Right cardiac atrium (tissue), 5 donors: ENCODE results near the gene SCAMP2. TPM values are rescaled to one million over a fixed set of nuclear protein-coding genes. Genes with fewer than 3 reads are reported as not detected.

Source experiments
- ATAC-seq, 2 donors: fragments of 200-7000 bp; cut with Tn5 transposase; one replicate each; pipeline versions ENCODE4 v1.8.0 to v1.9.1; 2020; ENCODE audit warnings: moderate library complexity in 2 of 2, mild to moderate bottlenecking in 1 of 2
- DNase-seq, 3 donors: peaks; one replicate each; pipeline ENCODE4 v3.0.0-alpha.2; 2020
- H3K27ac ChIP-seq: one replicate; pipeline ENCODE4 v1.5.1; 2013; ENCODE audit warnings: mild to moderate bottlenecking, low read length, control low read depth, moderate library complexity
- H3K27me3 ChIP-seq: one replicate; pipeline ENCODE4 v1.6.1; 2013; ENCODE audit not compliant: control insufficient read depth, insufficient read depth
- H3K4me1 ChIP-seq: one replicate; pipeline ENCODE4 v1.6.1; 2013; ENCODE audit warnings: low read length; ENCODE audit not compliant: control insufficient read depth, insufficient read depth
- H3K4me3 ChIP-seq: one replicate; pipeline ENCODE4 v1.5.1; 2013; ENCODE audit warnings: low read length, control low read depth
- H3K9me3 ChIP-seq: one replicate; pipeline ENCODE4 v1.6.1; 2013; ENCODE audit warnings: low read length; ENCODE audit not compliant: control insufficient read depth
- WGBS: extraction: QIAGEN DNeasy Blood & Tissue Kit; methylation state at CpG from one replicate; pipeline ENCODE4 v1.1.7; 2013; 5-methylcytosine and 5-hydroxymethylcytosine counted together
- intact Hi-C, 4 donors: fragments of 100-400 bp; cut with DNase I; formaldehyde crosslinking; loops; one replicate each; pipeline versions ENCODE4 v1.11.0 to v1.14.0; 2022 to 2023
- polyA plus RNA-seq: library from polyadenylated mRNA; stranded (reverse); fragments of 200-250 nt; gene quantifications from one replicate; pipeline ENCODE4 v1.2.3, GENCODE V29; 2013
- total RNA-seq, 4 donors: library from RNA; stranded (reverse); fragmentation: NEBNext Ultra II Directional; extraction: Animal tissue kit (Norgen Biotek cat#: 25700); gene quantifications; one replicate each; pipeline ENCODE4 v1.2.1, GENCODE V29; 2021
- donor health status: healthy with polysubstance abuse.
- donor health status: DM: no; HTN: yes; CAD: no.
- donor health status: DM: no; HTN: no; CAD: no.
- donor health status: DM: no; HTN: yes; CAD: no; lungs with severe emphysema.
- donor health status: DM: yes; HTN: yes; CAD: no.

Gene SCAMP2
- total and polyA plus RNA-seq, 5 donors: 36.1 to 67.1 (median 61.4) TPM

DNA sequence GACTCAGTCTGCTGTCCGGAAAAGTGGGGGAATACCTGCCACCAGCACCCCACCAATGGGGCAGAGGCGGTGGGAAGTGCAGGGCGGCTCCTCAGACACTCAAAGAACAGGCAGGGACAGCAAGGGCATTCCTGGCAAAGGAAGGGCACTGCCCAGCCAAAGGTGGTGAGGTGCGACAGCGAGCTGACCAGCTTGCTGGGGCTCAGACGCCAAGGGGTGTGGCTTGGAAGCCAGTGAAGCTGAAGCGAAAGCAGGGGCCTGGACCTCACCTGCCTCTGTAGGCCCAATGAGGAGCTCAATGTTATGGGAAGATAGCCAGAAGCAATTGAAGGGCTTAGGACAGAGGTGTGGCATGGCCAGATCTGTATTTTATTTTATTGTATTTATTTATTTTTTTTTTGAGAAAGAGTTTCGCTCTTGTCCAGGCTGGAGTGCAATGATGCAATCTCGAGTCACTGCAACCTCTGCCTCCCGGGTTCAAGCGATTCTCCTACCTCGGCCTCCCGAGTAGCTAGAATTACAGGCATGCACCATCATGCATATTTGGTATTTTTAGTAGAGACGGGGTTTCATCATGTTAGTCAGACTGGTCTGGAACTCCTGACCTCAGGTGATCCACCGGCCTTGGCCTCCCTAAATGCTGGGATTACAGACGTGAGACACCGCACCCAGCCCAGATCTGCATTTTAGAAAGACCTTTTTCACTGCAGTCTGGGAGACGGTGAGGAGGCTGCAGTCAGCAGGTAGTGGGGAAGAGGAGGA lies 64.9 kb downstream of the SCAMP2 start:
- DNase-seq: peak in 2 of 3 donors; percentile 75
- Histone ChIP-seq H3K4me1 (no peaks in the 10 kb centered on the region), H3K4me3 (no peak overlapping the region), H3K27ac (no peak overlapping the region), H3K9me3 (no peaks in the 10 kb centered on the region), H3K27me3 (no peaks in the 10 kb centered on the region)
- peak; percentile 22 to 48 for ATAC-seq
- intact Hi-C loops: no loop called here
- WGBS: 72% methylated on average over 18 of the region's 18 CpGs

DNA sequence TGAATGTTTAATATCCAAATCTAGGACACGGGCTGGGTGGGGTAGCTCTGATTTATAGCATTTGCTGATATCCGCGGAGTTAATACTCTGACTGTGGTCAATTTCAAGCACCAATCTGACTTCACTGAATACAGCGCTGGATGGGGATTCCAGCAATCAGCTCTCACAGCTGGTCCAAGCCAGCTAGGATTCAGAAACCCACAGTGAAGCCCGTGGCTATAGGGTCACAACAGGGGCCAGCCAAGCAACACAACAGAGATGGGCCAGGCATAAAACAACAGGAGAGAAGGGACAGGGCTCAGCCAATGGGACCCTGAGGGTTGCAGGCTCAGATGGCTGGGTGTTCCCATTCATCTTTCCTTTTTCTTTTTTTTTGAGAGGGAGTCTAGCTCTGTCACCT lies 65.9 kb downstream of the SCAMP2 start:
- Histone ChIP-seq H3K9me3 (no peaks in the 10 kb centered on the region), H3K4me3 (no peak overlapping the region), H3K27me3 (no peaks in the 10 kb centered on the region), H3K4me1 (no peaks in the 10 kb centered on the region), H3K27ac (no peak overlapping the region)
- DNase-seq (peak in 1 of 3 donors; percentile 11), ATAC-seq (no peak)
- 57% methylated on average over 5 of the region's 5 CpGs for WGBS
- intact Hi-C loops: no loop called here

- no peaks in the 10 kb centered on the region for H3K9me3 ChIP-seq
- H3K4me1 ChIP-seq: no peaks in the 10 kb centered on the region
- peak in 1 of 3 donors; percentile 12 for DNase-seq
- no peak overlapping the region for H3K4me3 ChIP-seq
- intact Hi-C loops: no loop called here
- 44% methylated on average over 6 of the region's 6 CpGs for WGBS
- no peaks in the 10 kb centered on the region for H3K27me3 ChIP-seq
- no peak overlapping the region for H3K27ac ChIP-seq
- ATAC-seq: no peak
These were observed 68.2 kb downstream of the SCAMP2 start for GRCh38 chr15:74804935-74805334.

DNA sequence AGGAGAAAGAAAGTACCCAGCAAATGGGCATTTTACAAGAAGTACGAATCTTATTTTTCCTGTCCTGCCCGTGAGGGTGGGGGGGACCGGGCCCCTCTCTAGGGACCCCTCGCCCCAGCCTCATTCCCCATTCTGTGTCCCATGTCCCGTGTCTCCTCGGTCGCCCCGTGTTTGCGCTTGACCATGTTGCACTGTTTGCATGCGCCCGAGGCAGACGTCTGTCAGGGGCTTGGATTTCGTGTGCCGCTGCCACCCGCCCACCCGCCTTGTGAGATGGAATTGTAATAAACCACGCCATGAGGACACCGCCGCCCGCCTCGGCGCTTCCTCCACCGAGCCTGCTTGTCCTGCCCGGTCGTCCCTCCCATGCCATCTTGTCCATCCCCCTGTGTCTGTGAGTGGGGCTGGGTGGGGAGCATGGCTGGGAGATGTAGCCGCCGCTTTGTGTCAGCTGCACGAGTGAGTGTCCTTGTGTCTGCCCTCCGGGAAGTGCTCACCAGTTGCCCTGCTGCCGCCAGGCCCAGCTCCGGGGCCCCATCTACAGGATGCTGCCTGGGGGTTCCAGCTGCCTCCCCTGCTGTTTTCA lies 70.2 kb downstream of the SCAMP2 start:
- intact Hi-C loops: no loop called here
- H3K9me3 ChIP-seq: no peaks in the 10 kb centered on the region
- H3K4me3 ChIP-seq: no peak overlapping the region
- no peaks in the 10 kb centered on the region for H3K27me3 ChIP-seq
- no peaks in the 10 kb centered on the region for H3K4me1 ChIP-seq
- ATAC-seq: no peak
- peak in 1 of 3 donors; percentile 55 for DNase-seq
- WGBS: 88% methylated on average over 31 of the region's 31 CpGs
- H3K27ac ChIP-seq: no peak overlapping the region

DNA sequence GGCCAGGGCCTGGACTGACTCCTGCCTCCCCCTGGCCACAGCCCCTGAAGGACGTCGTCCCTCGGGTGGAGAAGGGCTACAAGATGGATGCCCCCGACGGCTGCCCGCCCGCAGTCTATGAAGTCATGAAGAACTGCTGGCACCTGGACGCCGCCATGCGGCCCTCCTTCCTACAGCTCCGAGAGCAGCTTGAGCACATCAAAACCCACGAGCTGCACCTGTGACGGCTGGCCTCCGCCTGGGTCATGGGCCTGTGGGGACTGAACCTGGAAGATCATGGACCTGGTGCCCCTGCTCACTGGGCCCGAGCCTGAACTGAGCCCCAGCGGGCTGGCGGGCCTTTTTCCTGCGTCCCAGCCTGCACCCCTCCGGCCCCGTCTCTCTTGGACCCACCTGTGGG lies 70.9 kb downstream of the SCAMP2 start:
- no peaks in the 10 kb centered on the region for H3K4me1 ChIP-seq
- ATAC-seq (no peak), DNase-seq (peak in 1 of 3 donors; percentile 58)
- intact Hi-C loops: no loop called here
- 92% methylated on average over 20 of the region's 20 CpGs for WGBS
- H3K4me3 ChIP-seq: no peak overlapping the region
- H3K27me3 ChIP-seq: no peaks in the 10 kb centered on the region
- no peaks in the 10 kb centered on the region for H3K9me3 ChIP-seq
- H3K27ac ChIP-seq: no peak overlapping the region

DNA sequence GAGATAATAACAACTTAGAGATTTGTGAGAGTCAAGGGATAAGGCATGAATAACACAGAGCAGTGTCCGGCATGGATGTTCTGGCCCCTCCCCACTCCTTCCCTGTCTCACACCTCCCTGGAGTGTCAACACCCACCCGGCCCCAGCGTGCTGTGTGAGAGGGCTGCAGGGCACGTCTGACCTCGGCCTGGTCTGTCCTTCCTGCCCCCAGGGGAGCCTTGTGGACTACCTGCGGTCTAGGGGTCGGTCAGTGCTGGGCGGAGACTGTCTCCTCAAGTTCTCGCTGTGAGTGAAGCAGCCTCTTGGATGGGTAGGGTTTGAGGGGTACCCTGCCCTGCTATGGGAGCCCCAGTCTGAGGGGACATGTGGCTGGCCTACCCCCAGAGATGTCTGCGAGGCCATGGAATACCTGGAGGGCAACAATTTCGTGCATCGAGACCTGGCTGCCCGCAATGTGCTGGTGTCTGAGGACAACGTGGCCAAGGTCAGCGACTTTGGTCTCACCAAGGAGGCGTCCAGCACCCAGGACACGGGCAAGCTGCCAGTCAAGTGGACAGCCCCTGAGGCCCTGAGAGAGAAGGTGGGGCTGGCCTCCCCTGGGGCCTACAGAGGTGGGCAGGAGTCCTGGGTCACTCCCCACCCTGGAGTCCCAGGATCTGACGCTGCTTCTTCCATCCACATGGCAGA lies 71.7 kb downstream of the SCAMP2 start:
- H3K4me1 ChIP-seq: no peaks in the 10 kb centered on the region
- H3K27ac ChIP-seq: no peak overlapping the region
- intact Hi-C loops: no loop called here
- no peak overlapping the region for H3K4me3 ChIP-seq
- WGBS: 78% methylated on average over 18 of the region's 18 CpGs
- ATAC-seq: no peak
- no peaks in the 10 kb centered on the region for H3K27me3 ChIP-seq
- H3K9me3 ChIP-seq: no peaks in the 10 kb centered on the region
- DNase-seq: peak in 1 of 3 donors; percentile 67

DNA sequence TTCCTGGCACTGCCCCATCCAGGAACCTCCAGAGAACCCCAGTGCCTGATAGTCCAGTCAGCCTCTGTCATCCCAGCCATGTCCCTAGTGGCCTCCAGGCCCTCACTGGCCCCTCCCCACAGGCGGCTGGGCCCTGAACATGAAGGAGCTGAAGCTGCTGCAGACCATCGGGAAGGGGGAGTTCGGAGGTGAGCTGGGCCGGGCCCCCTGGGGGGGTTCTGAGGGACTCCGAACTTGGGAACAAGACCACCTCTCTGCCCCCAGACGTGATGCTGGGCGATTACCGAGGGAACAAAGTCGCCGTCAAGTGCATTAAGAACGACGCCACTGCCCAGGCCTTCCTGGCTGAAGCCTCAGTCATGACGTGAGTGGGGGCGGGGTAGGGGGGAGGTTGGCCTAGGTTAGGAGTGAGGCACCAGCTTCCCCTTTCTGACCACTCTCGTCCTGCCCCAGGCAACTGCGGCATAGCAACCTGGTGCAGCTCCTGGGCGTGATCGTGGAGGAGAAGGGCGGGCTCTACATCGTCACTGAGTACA lies 72.5 kb downstream of the SCAMP2 start:
- ATAC-seq: peak; percentile 1 to 6
- no peak overlapping the region for H3K27ac ChIP-seq

DNA sequence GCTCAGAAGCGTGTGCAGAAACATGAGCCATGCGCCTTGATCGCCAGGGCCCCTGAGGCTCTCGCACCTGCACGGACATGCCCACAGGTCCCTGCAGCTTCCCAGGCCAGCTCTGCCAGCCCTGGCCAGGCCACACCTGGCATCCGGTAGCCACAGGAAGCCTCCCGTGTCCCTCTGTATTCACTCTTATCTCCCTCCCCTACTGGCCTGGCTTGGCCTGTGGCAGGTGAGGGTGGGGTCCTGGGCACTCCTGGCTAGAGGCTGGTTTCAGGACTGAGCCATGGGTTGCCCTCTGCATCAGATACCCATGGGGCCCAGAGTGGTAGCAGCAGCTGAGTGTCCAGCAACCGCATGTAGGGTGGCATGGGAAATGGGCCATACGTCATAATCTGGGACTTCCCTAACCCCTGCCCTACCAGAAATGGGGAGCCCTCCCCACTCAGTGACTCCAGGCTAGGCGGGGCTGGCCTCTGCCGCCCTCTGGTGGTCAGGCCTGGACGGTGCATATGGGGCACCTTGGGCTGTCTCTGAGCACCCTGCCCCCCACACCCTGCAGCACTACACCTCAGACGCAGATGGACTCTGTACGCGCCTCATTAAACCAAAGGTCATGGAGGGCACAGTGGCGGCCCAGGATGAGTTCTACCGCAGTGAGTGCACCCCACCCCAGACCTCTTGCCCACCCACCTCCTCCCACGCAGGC lies 73.2 kb downstream of the SCAMP2 start:
- intact Hi-C loops: no loop called here
- H3K4me3 ChIP-seq: no peak overlapping the region
- peak; percentile 66 to 92 (median 89) for DNase-seq
- no peak overlapping the region for H3K27ac ChIP-seq
- peak; percentile 84 to 85 for ATAC-seq
- no peaks in the 10 kb centered on the region for H3K27me3 ChIP-seq
- H3K9me3 ChIP-seq: no peaks in the 10 kb centered on the region
- WGBS: 54% methylated on average over 18 of the region's 18 CpGs
- no peaks in the 10 kb centered on the region for H3K4me1 ChIP-seq

More for the DNA sequence above, 72.5 kb downstream of the SCAMP2 start:
- H3K27me3 ChIP-seq: no peaks in the 10 kb centered on the region
- H3K4me1 ChIP-seq: no peaks in the 10 kb centered on the region
- no peak overlapping the region for H3K4me3 ChIP-seq
- peak in 2 of 3 donors; percentile 61 to 63 for DNase-seq
- intact Hi-C loops: no loop called here
- no peaks in the 10 kb centered on the region for H3K9me3 ChIP-seq
- 83% methylated on average over 20 of the region's 20 CpGs for WGBS

- Histone ChIP-seq H3K4me3 (no peak overlapping the region), H3K27me3 (no peaks in the 10 kb centered on the region), H3K9me3 (no peaks in the 10 kb centered on the region), H3K4me1 (no peaks in the 10 kb centered on the region), H3K27ac (no peak overlapping the region)
- no peak for ATAC-seq
- intact Hi-C loops: no loop called here
- no peak for DNase-seq
- 84% methylated on average over 16 of the region's 16 CpGs for WGBS
These were observed 73.8 kb downstream of the SCAMP2 start for GRCh38 chr15:74799255-74799855.

GRCh38 chr15:74798388-74799254 lies 74.5 kb downstream of the SCAMP2 start:
- Histone ChIP-seq H3K27ac (no peak overlapping the region), H3K4me1 (no peaks in the 10 kb centered on the region), H3K4me3 (no peak overlapping the region), H3K27me3 (no peaks in the 10 kb centered on the region), H3K9me3 (no peaks in the 10 kb centered on the region)
- peak; percentile 21 to 47 for ATAC-seq
- WGBS: 69% methylated on average over 25 of the region's 25 CpGs
- intact Hi-C loops: no loop called here
- DNase-seq: peak in 2 of 3 donors; percentile 76 to 79
